AG09319 (cell line): Measurements from ENCODE around the gene DGKD.

Experiments used
- DNase-seq: peaks from one replicate; pipeline ENCODE4 v3.0.0-alpha.2; 2010; ENCODE audit warnings: low read depth; ENCODE audit errors: extremely low read depth
- CTCF ChIP-seq: IDR thresholded peaks from 2 replicates; pipeline ENCODE4 v1.5.1; 2011; ENCODE audit warnings: low read depth, mild to moderate bottlenecking, inconsistent platforms, low read length, moderate library complexity

The DGKD gene

GRCh38 chr2:233317196-233317943, 36.9 kb upstream of the DGKD start:
- DNase-seq = no peak
- no peak for TF ChIP-seq CTCF

GRCh38 chr2:233319256-233319655, 35.0 kb upstream of the DGKD start:
- DNase-seq = no peak
- TF ChIP-seq CTCF = no peak

GRCh38 chr2:233320470-233320869, 33.8 kb upstream of the DGKD start:
- no peak for DNase-seq
- TF ChIP-seq CTCF = no peak

- no peak for DNase-seq
- TF ChIP-seq CTCF = no peak
Measured at GRCh38 chr2:233321166-233321565, 33.1 kb upstream of the DGKD start.

GRCh38 chr2:233323851-233324250, 30.4 kb upstream of the DGKD start:
- DNase-seq = no peak
- no peak for TF ChIP-seq CTCF

GRCh38 chr2:233325256-233325655, 29.0 kb upstream of the DGKD start:
- TF ChIP-seq CTCF = no peak

GRCh38 chr2:233325814-233326213, 28.5 kb upstream of the DGKD start:
- no peak for TF ChIP-seq CTCF
- DNase-seq = no peak

More at GRCh38 chr2:233325256-233325655, 29.0 kb upstream of the DGKD start:
- no peak for DNase-seq
